Neural crest cell (in vitro differentiated cells): ENCODE measurements around the gene PLOD2. TPM values are rescaled to one million over a fixed set of nuclear protein-coding genes. Genes with fewer than 3 reads are reported as not detected.

Source experiments
- DNase-seq: peaks from one replicate; pipeline ENCODE4 v3.0.0; 2021; ENCODE audit warnings: low read depth, mixed read lengths, low spot score
- H3K27ac Mint-ChIP-seq: one replicate; pipeline ENCODE4 v1.8.0; 2021; ENCODE audit warnings: mild to moderate bottlenecking, mixed read lengths; ENCODE audit not compliant: unreplicated experiment
- H3K27me3 Mint-ChIP-seq: 2 replicates; pipeline ENCODE4 v1.8.0; 2021; ENCODE audit warnings: low read depth, mild to moderate bottlenecking, mixed read lengths
- H3K36me3 Mint-ChIP-seq: 2 replicates; pipeline ENCODE4 v1.8.0; 2021; ENCODE audit warnings: low read depth, mild to moderate bottlenecking, mixed read lengths
- H3K4me1 Mint-ChIP-seq: 2 replicates; pipeline ENCODE4 v1.8.0; 2021; ENCODE audit warnings: mixed read lengths
- H3K4me3 Mint-ChIP-seq: one replicate; pipeline ENCODE4 v1.8.0; 2021; ENCODE audit warnings: mild to moderate bottlenecking, mixed read lengths
- H3K9me3 Mint-ChIP-seq: 2 replicates; pipeline ENCODE4 v1.8.0; 2021; ENCODE audit warnings: mixed read lengths
- total RNA-seq: library from RNA; stranded (reverse); gene quantifications from 2 replicates; pipeline ENCODE4 v1.2.1, GENCODE V29; 2021
- TF ChIP-seq, protein P1 (sequence below): fragments of 200-600 bp; sonication (generic); conservative IDR thresholded peaks from 2 replicates; pipeline ENCODE4 v1.5.0; 2021; ENCODE audit warnings: antibody characterized with exemption, mild to moderate bottlenecking

Gene PLOD2
- total RNA-seq, 1 donor from 2014 or later = 12.7 TPM

- no peak overlapping the region for H3K4me3 Mint-ChIP-seq
- no peak for DNase-seq
- H3K27me3 Mint-ChIP-seq = no peaks in the 10 kb centered on the region
- H3K4me1 Mint-ChIP-seq = no peaks in the 10 kb centered on the region
- H3K9me3 Mint-ChIP-seq = peaks cover 9% of the 10 kb centered on the region
- peaks cover 19% of the 10 kb centered on the region for H3K36me3 Mint-ChIP-seq
- TF ChIP-seq, protein P1, sequence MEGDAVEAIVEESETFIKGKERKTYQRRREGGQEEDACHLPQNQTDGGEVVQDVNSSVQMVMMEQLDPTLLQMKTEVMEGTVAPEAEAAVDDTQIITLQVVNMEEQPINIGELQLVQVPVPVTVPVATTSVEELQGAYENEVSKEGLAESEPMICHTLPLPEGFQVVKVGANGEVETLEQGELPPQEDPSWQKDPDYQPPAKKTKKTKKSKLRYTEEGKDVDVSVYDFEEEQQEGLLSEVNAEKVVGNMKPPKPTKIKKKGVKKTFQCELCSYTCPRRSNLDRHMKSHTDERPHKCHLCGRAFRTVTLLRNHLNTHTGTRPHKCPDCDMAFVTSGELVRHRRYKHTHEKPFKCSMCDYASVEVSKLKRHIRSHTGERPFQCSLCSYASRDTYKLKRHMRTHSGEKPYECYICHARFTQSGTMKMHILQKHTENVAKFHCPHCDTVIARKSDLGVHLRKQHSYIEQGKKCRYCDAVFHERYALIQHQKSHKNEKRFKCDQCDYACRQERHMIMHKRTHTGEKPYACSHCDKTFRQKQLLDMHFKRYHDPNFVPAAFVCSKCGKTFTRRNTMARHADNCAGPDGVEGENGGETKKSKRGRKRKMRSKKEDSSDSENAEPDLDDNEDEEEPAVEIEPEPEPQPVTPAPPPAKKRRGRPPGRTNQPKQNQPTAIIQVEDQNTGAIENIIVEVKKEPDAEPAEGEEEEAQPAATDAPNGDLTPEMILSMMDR = no peak
- H3K27ac Mint-ChIP-seq = no peak overlapping the region
These were observed 50.8 kb downstream of the PLOD2 start for GRCh38 chr3:146110161-146110560.

DNA sequence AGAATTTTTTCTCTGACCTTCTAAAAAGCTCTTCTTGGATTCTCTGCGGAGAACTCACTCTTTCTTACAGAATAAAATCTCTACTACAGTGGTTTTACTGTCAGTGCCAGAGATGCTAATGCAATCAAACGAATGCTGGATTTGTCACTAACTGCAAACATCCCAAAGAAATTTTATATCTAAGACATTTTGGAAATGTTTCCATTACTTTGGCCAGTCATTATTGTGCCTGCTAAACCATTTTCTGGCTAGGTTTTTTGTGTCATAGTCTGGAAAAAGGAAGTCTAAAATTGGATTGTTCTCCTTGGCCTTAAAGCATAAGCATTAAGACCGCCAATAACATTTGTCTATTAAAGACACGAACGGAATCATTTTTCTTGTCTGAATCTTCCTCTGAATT lies 54.0 kb downstream of the PLOD2 start:
- TF ChIP-seq, protein P1 = no peak
- Mint-ChIP-seq H3K9me3 (no peaks in the 10 kb centered on the region), H3K36me3 (peaks cover 2% of the 10 kb centered on the region), H3K4me3 (no peak overlapping the region), H3K27me3 (no peaks in the 10 kb centered on the region), H3K27ac (no peak overlapping the region), H3K4me1 (no peaks in the 10 kb centered on the region)
- DNase-seq = no peak

- no peak overlapping the region for H3K4me3 Mint-ChIP-seq
- H3K9me3 Mint-ChIP-seq = no peaks in the 10 kb centered on the region
- no peaks in the 10 kb centered on the region for H3K27me3 Mint-ChIP-seq
- TF ChIP-seq, protein P1 = no peak
- H3K4me1 Mint-ChIP-seq = no peaks in the 10 kb centered on the region
- H3K36me3 Mint-ChIP-seq = peaks cover 2% of the 10 kb centered on the region
- no peak for DNase-seq
- no peak overlapping the region for H3K27ac Mint-ChIP-seq
These were observed 56.9 kb downstream of the PLOD2 start for GRCh38 chr3:146104068-146104467.

DNA sequence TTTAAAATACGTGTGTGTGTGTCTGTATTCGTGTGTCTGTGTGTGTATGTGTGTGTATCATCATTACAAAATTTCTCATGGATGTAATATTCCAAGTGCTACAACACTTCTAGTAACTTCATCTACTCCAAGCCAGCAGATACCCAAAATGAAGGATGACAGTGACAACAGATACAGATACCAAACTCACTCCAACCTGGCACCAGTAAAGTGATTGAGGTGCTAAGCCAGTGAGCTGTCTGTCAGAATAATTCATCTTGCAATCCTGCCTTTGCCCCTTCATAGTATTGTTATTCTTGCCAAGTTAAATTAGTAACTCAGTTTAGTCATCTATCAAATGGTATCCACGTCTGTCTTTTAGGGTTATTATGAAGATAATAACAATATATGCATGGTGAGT lies 58.1 kb downstream of the PLOD2 start:
- DNase-seq = no peak
- H3K9me3 Mint-ChIP-seq = no peaks in the 10 kb centered on the region
- no peaks in the 10 kb centered on the region for H3K27me3 Mint-ChIP-seq
- H3K36me3 Mint-ChIP-seq = no peaks in the 10 kb centered on the region
- H3K27ac Mint-ChIP-seq = no peak overlapping the region
- no peaks in the 10 kb centered on the region for H3K4me1 Mint-ChIP-seq
- H3K4me3 Mint-ChIP-seq = no peak overlapping the region
- TF ChIP-seq, protein P1 = no peak

DNA sequence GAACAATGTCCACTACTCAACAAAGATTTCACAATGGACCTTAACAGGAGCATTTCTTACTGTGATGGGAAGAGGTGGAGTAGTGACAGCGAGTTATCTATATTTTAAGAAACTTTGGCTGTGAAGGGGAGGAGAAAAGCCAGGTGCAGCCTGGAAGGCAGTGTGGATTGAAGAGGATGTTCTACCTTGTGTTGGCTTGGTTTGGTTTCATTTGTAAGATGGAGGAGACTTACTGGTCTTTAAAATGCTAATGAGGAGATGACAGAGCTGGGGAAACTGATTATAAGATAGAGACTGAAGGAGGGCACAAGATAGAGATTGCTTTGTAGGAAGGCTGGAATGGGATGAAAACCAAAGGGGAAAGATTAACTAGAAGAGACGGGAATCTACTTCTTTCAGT lies 59.4 kb downstream of the PLOD2 start:
- no peak overlapping the region for H3K4me3 Mint-ChIP-seq
- no peaks in the 10 kb centered on the region for H3K36me3 Mint-ChIP-seq
- no peaks in the 10 kb centered on the region for H3K9me3 Mint-ChIP-seq
- no peaks in the 10 kb centered on the region for H3K4me1 Mint-ChIP-seq
- no peak for DNase-seq
- TF ChIP-seq, protein P1 = no peak
- H3K27ac Mint-ChIP-seq = no peak overlapping the region
- no peaks in the 10 kb centered on the region for H3K27me3 Mint-ChIP-seq
